ENCODE measurements around the gene L3MBTL4. TPM values are rescaled to one million over a fixed set of nuclear protein-coding genes. Genes with fewer than 3 reads are reported as not detected.
"Not testable (repeated sequence)": the region's sequence is repeated elsewhere in the genome, so short reads cannot be mapped to it uniquely, and the experiment has no call there.

L3MBTL4 gene
- total RNA-seq, 1 donor from 2014 or later: 14.9 TPM

DNA sequence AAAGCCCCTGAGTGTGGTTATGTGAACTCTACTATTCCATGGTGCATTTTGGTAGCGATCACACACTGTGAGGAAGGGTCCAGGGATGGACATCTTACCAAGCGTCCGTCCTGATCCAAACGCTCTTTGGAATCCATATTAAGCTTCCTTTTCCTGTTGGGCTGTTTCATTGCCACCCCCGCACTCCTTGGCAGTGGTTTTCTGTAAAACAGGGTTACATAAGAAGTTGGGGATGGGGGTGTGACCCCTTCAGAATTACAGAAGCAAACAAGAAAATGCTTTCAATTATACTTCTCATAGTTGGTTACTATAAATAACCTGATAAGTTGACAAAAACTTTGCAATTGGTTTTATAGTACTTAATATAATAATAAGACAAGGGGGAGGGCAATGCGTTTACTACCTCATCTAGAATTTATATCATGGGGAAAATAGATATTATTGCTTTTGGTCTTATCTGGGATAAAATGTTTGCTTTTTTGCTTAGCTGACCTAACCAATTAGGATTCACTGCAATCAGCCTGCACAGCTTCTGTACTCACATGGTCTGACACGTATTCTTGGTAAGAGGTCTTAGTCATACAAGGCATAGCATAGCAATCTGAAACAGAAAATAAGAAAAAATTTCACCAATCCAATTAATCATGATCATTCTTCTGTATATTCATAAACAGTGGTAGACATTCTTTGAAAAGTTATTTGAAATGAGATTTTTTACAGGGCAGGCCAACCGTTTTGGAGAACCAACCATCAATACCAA is 103.1 kb downstream of the L3MBTL4 start:
- DNase-seq (ENCODE audit: low spot score): no peak

DNA sequence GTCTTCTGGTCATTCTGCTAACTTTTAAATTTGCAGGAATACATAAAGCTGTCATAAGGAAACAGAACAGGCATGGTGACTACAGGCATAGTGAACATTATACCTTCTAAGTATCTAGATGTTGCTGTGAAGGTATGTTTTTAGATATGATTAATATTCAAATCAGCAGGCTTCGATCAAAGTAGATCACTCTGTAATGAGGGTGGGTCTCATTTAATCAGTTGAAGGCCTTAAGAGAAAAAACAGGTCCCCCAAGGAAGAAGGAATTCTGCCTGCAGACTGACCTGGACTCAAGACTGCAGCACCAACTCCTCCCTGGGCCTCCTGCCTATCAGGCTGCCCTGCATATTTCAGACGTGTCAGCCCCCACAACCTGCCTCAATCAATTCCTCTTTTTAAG is 104.0 kb downstream of the L3MBTL4 start:
- no peak for DNase-seq (ENCODE audit: low spot score)

DNA sequence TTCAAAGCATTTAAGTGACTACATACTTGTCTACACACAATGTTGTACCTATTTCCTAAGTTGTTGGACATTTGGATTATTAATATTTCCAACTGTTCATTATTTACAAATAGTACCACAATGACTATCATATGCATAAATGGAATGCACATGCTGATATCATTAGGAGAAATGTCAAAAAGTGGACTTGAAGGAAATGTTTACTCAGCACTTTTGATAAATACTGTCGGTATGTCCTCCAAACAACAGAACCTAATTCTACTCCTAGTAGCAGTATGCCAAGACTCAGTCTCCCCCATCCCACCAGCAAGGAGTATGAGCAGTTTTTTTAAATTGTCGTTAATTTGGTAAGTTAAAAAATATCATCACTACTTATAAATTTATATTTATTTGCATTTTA is 116.8 kb downstream of the L3MBTL4 start:
- no peak for DNase-seq (ENCODE audit: low spot score)

DNA sequence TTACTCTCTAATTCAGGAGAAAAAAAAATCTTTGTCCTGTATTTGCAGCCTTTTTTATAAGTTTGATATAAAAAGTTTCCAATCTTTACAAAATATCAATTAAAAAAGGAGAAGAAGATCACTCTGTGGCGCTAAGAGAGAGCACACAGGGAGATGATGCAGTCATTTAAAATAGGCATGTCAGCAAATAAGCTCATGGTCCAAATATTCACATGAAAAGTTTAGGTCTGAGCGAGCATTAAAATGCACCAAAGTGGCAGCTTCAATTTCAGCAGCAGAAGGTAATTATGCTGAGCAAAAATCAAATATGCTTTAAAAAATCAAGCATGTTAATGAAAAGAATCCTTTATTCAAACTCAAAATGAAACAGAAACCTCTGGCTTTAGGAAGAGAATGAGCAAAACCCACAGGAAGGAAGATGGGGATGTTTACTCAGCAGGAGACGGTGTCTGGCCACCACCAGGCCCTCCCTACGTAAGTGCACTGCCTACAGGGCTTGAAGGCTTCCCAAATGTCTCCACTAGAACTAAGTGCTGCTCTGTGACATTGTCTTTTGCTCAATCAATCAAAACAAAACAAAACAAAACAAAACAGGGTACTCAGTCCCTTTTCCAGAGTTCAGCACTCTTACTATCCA is 120.4 kb downstream of the L3MBTL4 start:
- no peak for DNase-seq (ENCODE audit: low spot score)

DNA sequence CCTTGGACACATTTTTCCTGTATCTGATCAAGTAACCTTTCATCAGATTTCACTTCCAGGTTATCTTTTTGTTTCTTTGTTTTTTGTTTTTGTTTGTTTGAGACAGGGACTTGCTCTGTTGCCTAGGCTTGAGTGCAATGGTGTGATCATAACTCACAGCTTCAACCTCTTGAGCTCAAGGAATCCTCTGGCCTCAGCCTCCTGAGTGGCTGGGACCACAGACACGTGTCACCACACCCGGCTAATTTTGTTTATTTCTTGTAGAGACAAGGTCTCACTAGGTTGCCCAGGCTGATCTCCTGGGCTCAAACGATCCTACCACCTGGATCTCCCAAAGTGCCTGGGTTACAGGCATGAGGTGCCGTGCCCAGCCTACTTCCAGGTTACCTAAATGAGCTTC is 124.9 kb downstream of the L3MBTL4 start:
- no peak for DNase-seq (ENCODE audit: low spot score)

DNA sequence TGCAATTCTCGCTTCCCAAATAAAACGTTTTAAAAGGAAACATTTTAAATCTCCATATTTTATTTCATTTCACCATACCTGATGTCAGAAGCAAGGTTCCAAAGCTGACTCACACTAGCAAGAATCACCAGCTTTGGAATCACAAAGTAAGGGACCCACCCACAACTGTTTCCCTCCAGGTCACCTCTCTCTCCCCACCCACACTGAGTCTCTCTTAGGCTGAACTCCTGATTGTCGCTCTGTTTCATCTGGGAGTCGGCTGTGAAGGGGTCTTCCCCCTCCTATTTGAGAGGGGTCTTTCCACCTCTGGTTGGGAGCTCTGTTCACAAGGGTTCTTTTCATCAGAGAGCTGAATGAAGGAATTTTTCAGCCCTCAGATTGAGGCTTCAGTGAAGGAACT is 128.1 kb downstream of the L3MBTL4 start:
- DNase-seq (ENCODE audit: low spot score): no peak

DNA sequence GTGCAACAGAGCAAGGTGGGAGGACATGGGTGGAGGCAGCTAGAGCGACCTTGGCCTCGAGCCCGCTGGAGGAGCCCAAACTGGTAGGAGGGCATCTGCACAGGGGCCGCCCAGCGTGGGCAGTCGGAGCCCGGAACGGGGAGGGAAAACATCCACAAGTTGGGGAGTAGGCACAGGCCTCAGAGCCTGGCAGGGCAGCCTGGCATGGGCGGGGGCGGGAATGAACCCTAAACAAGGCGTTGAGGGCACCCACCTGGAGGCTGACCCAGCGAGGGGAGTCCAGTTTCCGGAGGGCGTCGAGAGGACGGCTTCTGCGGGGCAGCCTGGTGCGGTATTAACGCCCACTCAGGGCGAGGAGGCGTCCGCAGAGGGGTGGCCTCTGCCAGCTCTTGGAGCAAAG is 129.9 kb downstream of the L3MBTL4 start:
- no peak for DNase-seq (ENCODE audit: low spot score)

DNA sequence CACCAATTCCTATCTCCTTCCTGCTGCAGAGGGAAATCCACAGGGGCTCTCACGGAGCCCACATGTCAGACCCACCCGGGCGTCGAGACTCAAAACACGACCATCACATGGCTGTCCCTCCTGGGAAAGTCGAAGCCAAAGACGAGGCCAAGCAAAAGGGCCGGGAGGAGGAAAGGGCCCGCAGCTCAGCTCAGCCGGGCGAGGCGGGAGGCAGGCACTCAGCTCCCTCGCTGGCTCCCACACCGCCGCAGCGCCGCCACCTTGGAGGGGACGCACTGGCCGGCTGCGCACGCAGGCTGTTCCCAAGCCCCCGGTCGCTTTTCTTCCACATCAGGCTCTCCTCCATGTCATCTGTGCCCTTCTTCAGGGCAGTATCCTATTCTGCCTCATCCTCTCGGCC is 130.4 kb downstream of the L3MBTL4 start:
- no peak for DNase-seq (ENCODE audit: low spot score)

DNA sequence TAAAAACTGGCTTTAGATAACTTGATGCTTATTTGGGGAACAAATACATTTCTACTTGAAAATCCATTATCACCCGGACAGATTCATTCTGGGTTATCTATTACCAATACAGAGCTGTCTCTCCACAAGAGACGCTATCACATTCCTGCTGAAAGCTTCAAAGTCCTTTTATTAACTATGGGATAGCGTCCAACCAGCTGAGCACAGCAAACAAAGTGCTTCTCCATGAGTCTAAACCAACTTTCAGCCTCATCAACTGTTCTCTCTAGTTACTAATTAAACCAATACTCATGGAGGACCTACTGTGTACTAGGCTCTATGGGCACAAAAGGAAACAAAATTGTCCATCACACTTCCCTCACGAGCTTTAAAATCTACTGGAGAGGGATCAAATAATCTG is 132.8 kb downstream of the L3MBTL4 start:
- DNase-seq (ENCODE audit: low spot score): no peak

DNA sequence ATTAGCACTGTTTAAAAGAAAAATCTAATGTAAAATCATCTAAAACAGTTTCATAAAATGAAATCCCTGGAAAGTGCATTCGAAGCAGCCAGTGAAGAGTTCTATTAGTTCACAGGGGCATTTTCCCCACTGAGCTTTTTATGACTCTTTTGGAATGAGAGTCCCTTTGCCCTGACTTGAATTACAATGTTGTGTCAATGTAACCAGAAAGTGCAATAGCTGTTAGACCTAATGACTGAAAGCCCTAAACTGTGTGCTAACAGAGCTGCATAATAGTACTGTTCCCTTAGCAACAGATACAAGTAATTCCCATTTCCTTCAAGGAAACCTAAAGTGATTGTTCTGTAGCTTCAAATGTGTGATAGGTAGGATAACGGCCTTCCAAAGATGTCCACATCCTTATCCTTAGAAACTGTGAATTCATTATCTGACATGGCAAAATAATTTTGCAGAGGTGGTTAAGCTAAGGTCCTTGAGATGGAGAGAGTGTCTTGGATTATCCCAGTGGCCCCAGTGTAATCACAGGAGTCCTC is 134.4 kb downstream of the L3MBTL4 start:
- no peak for DNase-seq (ENCODE audit: low spot score)

DNA sequence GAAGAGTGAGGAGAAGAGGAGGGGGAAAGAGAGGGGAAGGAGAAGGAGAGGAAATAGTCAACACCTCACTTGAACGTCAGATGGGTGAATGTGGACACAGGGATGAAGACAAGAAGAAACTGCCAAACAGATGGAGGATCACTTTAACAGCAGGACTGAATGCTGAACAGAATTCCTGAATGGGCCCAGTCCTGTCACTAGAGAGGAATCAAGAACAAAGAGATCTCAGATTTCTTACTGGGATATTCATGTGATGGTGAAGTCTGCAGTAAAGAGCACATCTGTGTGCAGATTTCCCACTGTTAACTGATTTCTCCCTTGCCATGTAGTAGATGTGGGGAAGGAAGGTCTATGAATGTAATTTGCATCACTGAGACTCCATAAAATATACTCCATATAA is 135.4 kb downstream of the L3MBTL4 start:
- DNase-seq (ENCODE audit: low spot score): no peak

DNA sequence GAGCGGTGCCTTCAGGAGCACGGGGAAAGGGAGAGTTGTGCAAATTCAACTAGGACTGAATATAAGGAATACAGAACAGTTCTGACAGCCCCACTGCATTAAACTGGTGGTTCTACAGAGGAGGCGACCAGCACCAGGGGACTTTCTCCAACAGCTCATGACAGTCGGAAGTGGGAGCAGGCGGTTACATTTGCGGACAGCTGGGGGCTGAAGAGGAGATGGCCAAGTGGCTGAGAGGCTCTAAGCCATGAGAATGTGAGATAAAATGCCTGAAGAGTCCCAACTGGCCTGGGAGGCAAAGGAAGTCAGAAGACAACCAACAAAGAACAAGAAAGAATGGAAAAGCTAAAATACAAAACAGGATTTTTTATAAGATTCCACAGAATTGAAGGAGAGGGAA is 141.3 kb downstream of the L3MBTL4 start:
- DNase-seq (ENCODE audit: low spot score): no peak

DNA sequence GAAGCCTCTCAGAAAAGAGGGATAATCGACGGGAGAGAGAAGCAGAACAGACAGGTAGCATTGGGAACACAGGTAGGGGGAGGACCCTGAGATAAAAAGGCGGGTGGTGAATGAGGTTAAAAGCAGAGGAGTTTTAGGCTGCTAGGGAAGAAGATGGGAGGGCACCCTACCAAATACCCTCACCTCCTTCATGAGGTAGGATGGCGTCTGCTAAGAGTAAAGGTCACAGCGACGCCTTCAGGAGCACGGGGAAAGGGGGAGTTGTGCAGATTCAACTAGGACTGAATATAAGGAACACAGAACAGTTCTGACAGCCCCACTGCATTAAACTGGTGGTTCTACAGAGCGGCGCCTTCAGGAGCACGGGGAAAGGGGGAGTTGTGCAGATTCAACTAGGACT is 142.6 kb downstream of the L3MBTL4 start:
- not testable (repeated sequence) for DNase-seq (ENCODE audit: low spot score)

DNA sequence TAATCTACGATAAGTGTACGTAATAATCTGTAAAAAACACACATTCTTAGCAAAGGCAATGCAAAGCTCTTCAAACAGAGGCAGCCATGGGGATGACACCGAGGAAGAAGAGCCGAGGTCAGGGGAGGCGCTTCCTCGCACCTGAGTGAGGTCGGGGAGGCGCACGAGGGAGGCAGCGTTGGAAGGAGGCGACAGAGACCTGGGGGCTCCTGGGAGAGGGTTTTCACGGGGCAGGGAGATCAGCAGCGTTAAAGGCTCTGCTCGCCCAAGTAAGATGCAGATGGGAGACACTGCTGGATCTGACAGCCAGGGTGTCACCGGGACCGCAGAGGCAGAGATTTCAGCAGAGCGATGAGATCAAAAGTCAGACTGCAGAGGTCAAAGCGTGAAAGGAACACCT is 143.1 kb downstream of the L3MBTL4 start:
- no peak for DNase-seq (ENCODE audit: low spot score)

DNA sequence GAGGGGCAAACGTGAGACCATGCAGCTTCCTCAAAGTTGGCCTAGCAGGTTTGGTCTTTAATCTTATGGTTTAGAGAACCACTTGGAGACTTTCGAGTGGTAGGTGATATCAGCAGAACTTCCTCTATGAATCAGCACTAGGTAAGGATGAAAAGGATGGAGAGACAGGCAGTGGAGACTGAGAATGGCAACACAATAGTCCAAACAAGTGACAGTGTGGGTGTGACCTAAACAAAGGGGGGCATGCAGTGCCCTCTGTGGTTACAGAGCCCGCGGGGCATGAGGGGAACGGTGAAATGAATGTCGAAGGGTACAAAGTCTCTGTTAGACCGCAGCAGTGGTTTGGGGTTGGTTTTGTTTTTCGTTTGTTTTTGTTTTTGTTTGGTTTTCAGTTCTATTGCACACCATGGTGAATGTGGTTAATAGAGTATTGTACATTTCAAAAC is 143.9 kb downstream of the L3MBTL4 start:
- DNase-seq (ENCODE audit: low spot score): no peak

DNA sequence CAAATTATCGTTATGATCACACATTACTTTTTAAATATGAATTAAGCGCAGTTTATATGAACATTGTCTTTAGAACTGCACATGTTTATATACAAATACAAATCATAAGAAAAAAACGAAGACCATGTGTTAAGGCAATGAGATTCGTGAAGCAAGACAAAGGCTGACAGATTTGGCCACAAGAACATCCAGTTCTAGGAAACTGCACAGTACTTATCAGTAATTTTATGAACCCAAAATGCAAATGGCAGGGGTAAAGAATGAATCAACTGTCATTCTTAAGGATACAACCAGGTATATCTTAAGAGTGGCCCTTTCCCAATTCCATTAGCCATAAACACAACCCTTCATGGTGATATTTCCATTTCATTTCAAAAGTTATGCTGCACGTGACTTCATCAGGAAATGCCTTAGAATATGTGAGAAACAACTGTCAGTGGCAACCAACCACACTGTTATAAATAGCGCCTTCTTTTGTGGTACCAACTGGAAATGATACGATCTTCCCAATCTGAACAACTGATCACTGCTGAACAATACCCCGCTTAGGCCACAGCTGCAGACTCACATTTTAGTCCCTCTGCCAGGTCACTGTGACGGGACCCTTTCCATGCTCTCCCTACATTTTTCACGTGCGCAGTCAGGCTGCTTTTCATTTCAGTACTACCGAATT is 144.9 kb downstream of the L3MBTL4 start:
- no peak for DNase-seq (ENCODE audit: low spot score)

DNA sequence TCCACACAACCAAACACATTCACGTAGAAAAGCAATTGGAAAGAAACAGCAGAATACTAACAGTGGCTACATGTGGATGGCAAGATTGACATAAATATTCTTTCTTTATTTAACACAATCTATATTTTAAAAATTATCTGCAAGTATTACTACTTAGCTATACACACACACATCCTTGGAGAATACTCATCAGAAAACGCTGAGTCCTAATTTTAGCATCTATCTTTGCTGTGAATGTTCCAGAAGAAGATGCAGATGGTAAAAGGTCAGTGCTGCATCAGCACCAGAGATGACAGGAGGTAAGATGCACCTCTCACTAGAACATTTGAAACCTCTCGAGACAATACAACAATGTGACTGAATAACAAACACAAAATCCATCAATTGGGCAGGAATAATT is 148.5 kb downstream of the L3MBTL4 start:
- DNase-seq (ENCODE audit: low spot score): no peak

DNA sequence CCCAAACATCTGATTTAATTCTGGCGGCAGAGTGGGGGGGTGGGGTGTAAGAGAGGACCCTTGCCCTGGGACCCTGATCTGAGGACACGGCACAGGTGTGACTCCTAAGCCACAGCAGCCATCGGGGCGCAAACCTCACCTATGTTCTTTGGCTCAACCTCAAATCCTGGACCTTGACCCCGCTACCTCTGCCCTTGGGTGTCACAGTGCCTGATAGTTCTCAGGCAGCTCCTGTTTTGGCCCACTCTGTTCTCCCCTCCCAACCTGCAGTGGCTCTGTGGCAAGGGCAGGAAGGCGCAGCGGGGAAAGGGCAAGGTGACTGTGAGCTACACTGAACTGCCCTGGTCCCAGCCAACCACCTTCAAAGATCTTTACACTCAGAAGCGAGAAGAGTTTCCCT is 152.8 kb downstream of the L3MBTL4 start:
- no peak for DNase-seq (ENCODE audit: low spot score)

DNA sequence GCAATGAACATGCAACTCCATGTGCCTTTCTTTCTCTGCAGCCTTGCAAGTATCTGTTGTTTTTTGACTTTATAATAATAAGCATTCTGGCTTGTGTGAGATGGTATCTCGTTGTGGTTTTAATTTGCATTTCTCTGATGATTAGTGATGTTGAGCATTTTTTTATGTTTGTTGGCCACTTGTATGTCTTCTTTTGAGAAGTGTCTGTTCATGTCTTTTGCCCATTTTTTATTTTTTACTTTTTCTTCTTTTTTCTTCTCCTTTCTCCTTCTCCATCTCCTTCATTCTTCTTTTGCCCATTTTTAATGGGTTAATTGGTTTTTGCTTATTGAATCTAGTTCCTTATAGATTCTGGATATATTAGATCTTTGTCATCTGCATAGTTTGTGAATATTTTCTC is 155.4 kb downstream of the L3MBTL4 start:
- not testable (repeated sequence) for DNase-seq (ENCODE audit: low spot score)

DNA sequence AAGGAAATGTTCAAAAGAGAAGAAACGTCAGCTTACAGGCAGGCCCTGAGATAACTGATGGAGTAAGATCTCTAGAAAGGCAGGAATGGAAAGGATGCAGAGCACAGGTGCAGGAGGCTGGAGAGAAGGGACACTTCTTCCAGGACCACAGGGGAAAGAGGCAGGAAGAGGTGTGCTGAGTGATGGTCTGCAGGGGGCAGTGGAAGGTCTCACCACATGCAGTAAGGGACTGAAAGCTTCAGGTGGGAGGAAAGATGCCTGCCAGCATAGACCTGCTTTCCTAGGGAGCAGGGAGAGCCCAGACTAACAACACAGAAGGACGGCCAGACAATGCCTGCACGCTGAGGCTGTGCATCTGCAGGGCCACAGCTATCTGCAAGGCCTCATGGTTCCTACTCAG is 156.8 kb downstream of the L3MBTL4 start:
- DNase-seq (ENCODE audit: low spot score): no peak

DNA sequence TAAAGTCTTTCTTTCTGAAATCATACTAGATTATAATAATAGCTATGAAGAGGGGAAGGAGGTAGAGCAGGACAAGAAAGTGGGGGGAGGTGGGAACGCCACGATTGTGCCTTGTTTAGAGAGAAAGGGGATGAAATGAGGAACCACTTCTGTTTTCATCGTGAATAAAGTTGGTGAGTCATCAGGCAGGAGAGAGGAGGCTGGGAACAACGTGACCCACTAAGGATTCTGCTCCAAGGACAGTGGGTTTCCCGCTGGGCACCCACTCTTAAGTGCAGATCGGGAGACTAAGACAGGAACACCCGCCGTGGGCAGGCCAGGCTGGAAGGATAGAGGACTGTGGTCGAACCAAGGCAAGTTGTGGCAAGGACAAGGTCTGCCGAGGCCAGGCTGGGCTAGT is 158.2 kb downstream of the L3MBTL4 start:
- no peak for DNase-seq (ENCODE audit: low spot score)

DNA sequence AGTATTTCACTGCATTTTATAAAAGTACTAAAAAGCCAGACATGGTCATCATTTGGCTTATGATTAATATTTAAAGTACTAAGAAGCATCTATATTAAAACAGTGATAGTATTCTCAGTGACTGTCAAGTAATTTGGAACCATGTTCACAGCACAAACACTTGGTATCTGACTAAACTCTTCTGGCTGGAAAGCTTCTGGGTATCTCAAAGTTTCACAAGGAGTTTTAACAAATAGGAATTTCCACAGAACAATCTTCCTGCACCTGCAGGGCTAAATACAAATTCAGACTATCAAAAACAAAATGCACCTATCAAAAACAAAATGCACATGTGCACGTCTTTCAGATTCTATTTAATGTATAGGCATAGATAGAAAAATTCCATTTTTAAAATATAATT is 158.8 kb downstream of the L3MBTL4 start:
- no peak for DNase-seq (ENCODE audit: low spot score)

Data from umbilical cord (tissue), 2 donors.